GM21390 (cell line): ENCODE measurements around the gene FAM149B1.

Experiments
- ATAC-seq: cut with Tn5 transposase; IDR thresholded peaks from one replicate; pipeline ENCODE4 v1.9.1; 2021; ENCODE audit not compliant: unreplicated experiment

The FAM149B1 gene

GRCh38 chr10:73172867-73173266, 4.9 kb downstream of the FAM149B1 start:
- ATAC-seq, result no peak

DNA sequence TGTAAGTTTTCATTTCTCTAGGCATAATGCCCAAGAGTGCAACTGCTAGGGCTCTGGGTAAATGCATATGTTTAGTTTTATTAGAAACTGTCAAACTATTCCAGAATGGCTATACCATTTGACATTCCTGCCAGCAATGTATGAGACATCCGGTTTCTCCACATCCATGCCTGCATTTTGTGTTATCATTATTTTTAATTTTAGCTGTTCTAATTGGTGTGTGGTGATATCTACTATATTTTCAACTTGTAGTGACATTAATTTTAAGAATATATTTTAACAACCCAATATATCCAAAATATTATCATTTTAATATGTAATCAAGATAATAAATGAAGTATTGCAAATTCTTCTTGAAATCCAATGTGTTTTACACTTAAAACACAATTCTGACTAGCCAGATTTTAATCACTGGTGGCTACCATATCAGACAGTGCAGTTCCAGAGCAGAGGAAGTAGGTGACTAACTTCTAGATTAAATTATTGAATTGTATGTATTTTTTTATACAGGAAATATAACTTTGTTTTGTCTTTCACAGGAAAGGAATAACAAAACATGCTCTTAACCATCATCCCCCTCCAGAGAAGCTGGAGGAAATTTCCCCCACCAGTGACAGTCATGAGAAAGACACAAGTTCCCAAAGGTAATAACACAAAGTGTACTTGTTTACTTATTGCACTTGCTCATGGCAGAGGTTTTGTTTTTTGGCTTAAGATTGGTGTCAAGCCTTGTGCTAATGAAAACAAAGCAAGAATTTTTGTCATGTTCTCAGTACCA, 6.4 kb downstream of the FAM149B1 start:
- ATAC-seq, result no peak

DNA sequence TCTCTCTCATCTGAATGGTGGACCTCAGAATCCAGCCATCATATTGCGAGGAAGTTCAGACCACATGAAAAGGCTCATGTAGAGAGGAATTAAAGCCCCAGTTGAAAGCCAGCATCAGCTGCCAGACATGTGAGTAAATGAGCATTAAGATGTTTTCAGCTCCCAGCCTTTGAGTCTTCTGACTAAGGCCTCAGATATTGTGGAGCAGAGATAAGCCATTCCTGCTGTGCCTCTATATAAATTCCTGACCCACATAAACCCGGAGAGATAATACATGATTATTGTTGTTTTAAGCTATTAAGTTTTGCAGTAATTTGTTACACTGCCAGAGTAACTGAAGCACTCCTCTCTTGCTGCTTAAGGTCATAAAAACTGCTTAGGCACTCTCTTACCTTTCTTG, 14.6 kb downstream of the FAM149B1 start:
- no peak for ATAC-seq

GRCh38 chr10:73183667-73184281, 15.9 kb downstream of the FAM149B1 start:
- no peak for ATAC-seq

DNA sequence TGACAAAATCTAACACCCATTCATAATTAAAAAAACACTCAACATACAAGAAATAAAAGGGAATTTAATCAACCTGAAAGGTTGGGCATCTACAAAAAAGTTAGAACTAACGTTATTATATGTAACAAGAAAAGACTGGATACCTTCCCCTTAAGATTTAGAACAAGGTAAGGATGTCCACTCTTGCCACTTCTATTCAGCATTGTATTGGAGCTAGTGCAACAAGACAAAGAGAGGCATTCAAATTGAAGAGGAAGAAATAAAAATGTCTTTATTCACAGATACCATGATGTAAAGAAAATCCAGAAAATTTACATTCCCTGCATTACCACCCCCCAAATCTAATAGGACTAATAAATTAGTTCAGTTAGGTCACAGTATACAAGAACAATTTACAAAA, 18.3 kb downstream of the FAM149B1 start:
- no peak for ATAC-seq

DNA sequence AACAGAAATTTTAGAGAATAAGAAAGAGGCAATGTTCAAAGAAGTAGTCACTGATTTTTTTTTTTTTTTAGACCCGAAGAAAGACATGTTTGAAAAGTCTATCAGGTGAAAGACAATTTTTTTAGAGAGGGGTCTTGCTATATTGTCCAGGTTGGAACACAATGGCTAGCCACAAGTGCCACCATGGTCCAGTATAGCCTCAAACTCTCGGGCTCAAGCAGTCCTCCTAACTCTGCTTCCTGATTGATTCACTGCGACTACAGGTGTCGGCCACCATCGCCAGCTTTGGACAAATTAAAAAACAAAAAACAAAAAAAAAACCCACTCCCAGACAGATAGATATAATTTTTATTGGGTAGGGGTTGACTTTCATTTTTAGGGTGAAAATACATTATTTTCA, 22.3 kb downstream of the FAM149B1 start:
- ATAC-seq, result no peak

DNA sequence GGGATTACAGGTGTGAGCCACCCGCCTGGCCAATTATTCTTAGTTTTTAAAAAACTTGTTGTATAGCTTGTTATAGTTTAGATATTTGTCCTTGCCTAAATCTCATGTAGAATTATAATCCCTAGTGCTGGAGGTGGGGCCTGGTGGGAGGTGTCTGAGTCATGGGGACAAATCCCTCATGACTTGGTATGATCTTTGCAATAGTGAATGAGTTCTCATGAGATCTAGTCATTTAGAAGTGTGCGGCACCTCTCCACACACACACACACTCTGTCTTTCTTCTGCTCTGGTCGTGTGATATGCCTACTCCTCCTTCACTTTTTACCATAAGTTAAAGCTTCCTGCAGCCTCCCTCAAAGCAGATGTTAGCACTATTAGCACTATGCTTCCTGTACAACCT, 37.2 kb downstream of the FAM149B1 start:
- ATAC-seq, result no peak

GRCh38 chr10:73205890-73206289, 38.0 kb downstream of the FAM149B1 start:
- ATAC-seq, result no peak

- ATAC-seq, result no peak
These were observed 38.5 kb downstream of the FAM149B1 start for GRCh38 chr10:73206385-73206784.

DNA sequence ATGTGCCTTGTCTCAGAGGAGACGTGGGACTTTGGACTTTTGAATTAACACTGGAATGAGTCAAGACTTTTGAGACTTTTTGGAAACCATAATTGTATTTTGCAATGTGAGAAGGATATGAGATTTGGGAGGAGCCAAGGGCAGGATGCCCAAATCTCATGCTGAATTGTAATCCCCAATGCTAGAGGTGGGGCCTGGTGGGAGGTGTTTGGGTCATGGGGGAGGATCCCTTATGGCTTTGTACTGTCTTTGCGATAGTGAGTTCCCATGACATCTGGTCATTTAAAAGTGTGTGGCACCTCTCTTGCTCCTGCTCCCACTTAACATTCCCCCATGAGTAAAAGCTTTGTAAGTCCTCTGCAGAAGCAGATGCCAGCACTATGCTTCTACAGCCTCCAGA, 40.0 kb downstream of the FAM149B1 start:
- no peak for ATAC-seq

GRCh38 chr10:73209705-73210104, 41.8 kb downstream of the FAM149B1 start:
- ATAC-seq, result no peak

- no peak for ATAC-seq
These were observed 42.6 kb downstream of the FAM149B1 start for GRCh38 chr10:73210395-73211105.

- no peak for ATAC-seq
These were observed 43.3 kb downstream of the FAM149B1 start for GRCh38 chr10:73211106-73211811.

DNA sequence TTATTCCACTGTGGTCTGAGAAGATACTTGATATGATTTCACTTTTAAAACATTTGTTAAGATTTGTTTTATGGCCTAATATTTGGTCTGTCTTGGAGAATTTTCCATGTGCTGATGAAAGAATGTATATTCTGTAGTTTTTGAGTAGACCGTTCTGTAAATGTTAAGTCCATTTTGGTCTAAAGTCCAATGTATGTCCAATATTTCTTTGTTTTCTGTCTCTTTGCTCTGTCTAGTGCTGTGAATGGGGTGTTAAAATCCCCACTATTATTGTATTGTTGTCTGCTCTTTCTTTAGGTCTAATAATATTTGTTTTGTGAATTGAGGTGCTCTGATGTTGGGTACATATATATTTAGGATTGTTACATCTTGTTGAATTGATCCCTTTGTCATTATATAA, 47.8 kb downstream of the FAM149B1 start:
- no peak for ATAC-seq

GRCh38 chr10:73217628-73218027, 49.7 kb downstream of the FAM149B1 start:
- no peak for ATAC-seq

DNA sequence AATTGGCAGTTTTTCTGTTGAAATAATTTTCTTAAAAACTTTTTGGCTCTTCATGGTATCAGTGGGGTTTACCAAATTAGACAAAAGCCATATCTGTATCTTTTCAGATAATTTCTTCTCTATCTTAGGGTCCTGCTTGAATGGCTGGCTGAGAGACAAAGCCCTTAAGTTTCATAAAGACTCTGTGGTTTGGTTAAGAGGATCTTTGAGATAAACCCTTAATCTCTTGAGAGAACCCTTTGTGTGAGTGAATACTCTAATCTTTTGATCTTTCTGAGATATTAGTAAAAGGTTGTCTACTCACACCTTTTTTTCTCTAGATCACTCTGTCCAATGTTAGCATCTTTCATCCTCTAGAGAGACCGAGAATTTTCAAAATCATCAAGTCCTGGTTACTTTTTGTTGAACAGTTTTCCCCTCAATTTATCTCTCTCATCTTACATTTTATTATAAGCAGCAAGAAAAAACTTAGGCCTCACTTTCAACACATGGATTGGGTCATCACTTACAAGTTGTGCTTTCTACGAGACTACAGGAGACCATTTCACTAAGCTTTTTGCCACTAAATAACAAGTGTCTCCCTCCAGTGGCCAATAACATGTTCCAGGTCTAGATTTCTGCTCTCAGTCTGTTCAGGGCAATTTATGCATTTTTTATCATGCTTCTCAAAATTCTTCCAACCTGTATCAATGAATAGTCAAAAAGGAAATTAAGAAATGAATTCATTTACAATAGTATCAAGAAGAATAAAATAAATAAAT, 50.7 kb downstream of the FAM149B1 start:
- no peak for ATAC-seq

GRCh38 chr10:73219384-73219783, 51.5 kb downstream of the FAM149B1 start:
- ATAC-seq, result no peak

DNA sequence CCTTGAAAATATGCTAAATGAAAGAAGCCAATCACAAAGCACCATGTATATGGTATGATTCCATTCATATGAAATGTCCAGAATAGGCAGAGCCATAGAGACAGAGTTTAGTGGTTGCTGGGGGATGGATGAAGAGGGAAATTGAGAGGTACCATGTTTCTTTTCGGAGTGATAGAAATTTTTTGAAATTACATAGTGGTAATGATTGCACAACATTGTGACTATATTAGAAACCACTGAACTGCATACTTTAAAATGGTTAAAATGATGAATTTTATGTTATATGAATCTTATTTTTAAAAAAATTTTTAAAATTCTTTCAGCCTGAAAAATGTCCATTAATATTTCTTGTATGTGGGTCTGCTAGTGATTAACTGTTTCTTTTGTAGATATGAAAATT, 53.1 kb downstream of the FAM149B1 start:
- no peak for ATAC-seq

- no peak for ATAC-seq
These were observed 57.6 kb downstream of the FAM149B1 start for GRCh38 chr10:73225518-73225917.

- no peak for ATAC-seq
These were observed 58.7 kb downstream of the FAM149B1 start for GRCh38 chr10:73226663-73227062.

DNA sequence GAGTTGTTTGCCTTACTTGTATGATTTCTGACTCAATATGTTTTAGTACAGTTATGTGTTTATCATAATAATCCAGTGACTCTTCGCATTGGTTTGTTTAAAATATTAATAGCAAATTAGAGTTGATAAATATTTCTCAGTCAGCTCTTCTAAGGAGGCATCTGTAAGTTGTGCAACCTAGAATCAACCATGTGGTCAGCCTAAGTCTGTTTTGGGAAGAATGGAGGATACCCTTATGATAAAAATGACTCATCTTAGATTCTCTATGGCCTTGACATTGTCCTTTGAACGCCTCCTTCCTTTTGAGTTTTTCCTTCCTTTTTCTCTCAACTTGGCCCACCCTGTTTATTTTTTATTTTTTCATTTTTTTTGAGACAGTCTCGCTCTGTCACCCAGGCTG, 60.3 kb downstream of the FAM149B1 start:
- no peak for ATAC-seq
